ENCODE data around the gene ITPKB. TPM values are rescaled to one million over a fixed set of nuclear protein-coding genes. Genes with fewer than 3 reads are reported as not detected.
"Not testable (repeated sequence)": the region's sequence is repeated elsewhere in the genome, so short reads cannot be mapped to it uniquely, and the experiment has no call there.

Gene ITPKB
- total RNA-seq, 2 experiments from 2014 or later = 40.3 to 40.9 TPM

DNA sequence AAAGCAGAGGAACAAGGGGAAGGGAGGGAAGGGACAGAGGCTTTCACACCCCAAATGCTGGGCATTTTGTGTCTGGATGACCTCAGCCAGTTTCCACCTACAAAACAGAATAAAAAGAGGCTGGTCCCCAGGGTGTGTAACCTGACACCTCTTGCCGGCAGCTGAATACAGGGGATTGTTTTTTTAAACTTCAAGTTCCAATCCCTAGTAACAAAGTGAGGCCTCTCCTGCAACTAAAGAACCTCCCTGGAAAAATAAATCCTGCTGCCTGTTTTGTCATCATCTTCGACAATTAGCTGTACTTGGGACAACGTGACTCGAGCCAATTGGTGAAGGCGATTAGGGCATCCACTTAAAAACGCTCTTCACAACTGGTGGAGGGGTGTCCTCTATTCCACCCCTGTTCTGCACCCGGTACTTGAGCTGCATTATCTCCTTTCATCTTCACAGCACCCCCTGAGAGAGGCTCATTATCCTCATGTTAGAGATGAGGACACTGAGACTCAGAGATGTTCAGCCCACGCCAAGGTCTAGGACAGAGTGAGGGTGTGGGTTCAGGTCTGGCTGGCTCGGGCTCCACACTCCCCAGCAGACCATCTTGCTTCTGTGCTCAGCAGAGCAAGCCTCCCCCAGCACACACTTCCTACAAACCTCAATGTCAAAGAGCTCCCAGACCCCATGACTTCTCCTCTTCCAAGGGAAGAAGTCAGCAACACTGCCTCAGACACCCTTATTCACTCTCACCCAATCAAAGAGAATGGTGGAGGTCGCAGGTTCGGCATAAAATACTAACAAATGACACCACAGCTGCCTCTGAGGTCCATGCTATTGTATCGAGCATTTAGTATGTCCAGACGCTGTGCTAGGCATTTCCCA, 15.2 kb downstream of the ITPKB start:
- Mint-ChIP-seq H3K9me3 (no peaks in the 10 kb centered on the region), H3K36me3 (ENCODE audit: low read depth) (peaks cover 48% of the 10 kb centered on the region), H3K27me3 (ENCODE audit: low read depth) (no peaks in the 10 kb centered on the region), H3K27ac (peak overlapping the region; percentile 98), H3K4me1 (ENCODE audit: low read depth) (peaks cover 92% of the 10 kb centered on the region), H3K4me3 (peak overlapping the region; percentile 86)
- peak; percentile 51 for DNase-seq
- intact Hi-C loops (cut with micrococcal nuclease) = loop anchor here (1.0 kb wide), 4 partner anchors 7 to 61 kb away; no protein-coding TSS in a partner anchor
- CTCF ChIA-PET = interaction anchor here (1.0 to 1.4 kb wide), 3 partner anchors 9 to 12 kb away, joined by 3 to 9 read pairs (median 4); no protein-coding TSS in a partner anchor

- intact Hi-C loops (cut with micrococcal nuclease) = loop anchor here (1.0 kb wide), 1 partner anchor 8 kb away; no protein-coding TSS in a partner anchor
- Mint-ChIP-seq H3K4me1 (ENCODE audit: low read depth) (peaks cover 92% of the 10 kb centered on the region), H3K4me3 (peak overlapping the region; percentile 86), H3K27me3 (ENCODE audit: low read depth) (no peaks in the 10 kb centered on the region), H3K27ac (peak overlapping the region; percentile 98), H3K36me3 (ENCODE audit: low read depth) (peaks cover 48% of the 10 kb centered on the region), H3K9me3 (no peaks in the 10 kb centered on the region)
- DNase-seq = peak; percentile 71
- CTCF ChIA-PET = interaction anchor here (0.9 to 1.4 kb wide), 7 partner anchors 9 to 105 kb away, joined by 3 to 9 read pairs (median 4); no protein-coding TSS in a partner anchor
Observed at GRCh38 chr1:226722901-226723656, 16.0 kb downstream of the ITPKB start.

- CTCF ChIA-PET = interaction anchor here (0.6 to 1.4 kb wide), 6 partner anchors 8 to 106 kb away, joined by 3 to 6 read pairs (median 4); no protein-coding TSS in a partner anchor
- Mint-ChIP-seq H3K4me1 (ENCODE audit: low read depth) (peaks cover 92% of the 10 kb centered on the region), H3K9me3 (no peaks in the 10 kb centered on the region), H3K27me3 (ENCODE audit: low read depth) (no peaks in the 10 kb centered on the region), H3K27ac (peak overlapping the region; percentile 98), H3K4me3 (peak overlapping the region; percentile 86), H3K36me3 (ENCODE audit: low read depth) (peaks cover 50% of the 10 kb centered on the region)
- DNase-seq = peak; percentile 43
- intact Hi-C loops (cut with micrococcal nuclease) = no loop called here
Observed at GRCh38 chr1:226722240-226722900, 16.7 kb downstream of the ITPKB start.

- Mint-ChIP-seq H3K4me1 (ENCODE audit: low read depth) (peaks cover 89% of the 10 kb centered on the region), H3K36me3 (ENCODE audit: low read depth) (peaks cover 44% of the 10 kb centered on the region), H3K27ac (peak overlapping the region; percentile 80)
- H3K9me3 Mint-ChIP-seq; intact Hi-C loops (cut with micrococcal nuclease); H3K4me3 Mint-ChIP-seq; H3K27me3 Mint-ChIP-seq (ENCODE audit: low read depth); CTCF ChIA-PET: not testable (repeated sequence)
- peak; percentile 3 for DNase-seq
Observed at GRCh38 chr1:226720574-226720973, 18.5 kb downstream of the ITPKB start.

DNA sequence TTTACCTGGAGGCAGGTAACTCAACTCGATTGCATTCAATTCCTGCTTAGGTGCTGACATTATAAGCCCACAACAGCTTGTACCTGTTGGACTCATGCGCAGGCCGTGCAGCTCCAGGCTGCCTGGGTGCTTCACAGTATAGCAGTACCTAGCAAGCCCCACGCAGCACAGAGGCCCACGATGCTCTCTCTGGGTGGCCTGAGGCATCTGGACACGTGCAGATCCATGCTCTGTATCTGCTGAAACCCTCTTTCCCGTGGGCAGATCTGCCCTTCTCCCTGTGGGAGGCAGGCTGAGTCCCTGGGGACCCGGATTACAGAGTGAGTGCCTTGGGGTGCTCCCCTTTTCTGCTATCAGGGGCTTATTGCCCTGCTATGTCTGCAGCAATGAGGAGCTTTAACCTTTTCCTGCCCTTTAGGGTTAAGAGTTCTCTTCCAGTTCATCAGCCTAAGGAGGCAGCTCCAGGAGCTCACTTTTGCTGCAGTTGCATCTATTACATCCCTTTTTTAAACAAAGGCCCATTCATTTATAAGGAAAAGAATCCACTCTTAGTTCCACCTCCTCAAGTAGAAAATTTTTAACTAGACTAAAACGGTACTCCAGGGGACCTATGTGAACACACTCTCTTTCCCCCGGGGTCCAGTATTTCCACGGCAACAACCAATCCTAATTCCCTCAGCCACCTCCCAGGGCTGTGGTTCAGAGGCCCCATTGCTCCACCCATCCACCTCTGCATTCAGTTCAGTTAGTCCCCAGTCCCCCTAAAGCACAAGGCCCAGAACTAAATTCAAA, 19.3 kb downstream of the ITPKB start:
- intact Hi-C loops (cut with micrococcal nuclease) = no loop called here
- Mint-ChIP-seq H3K36me3 (ENCODE audit: low read depth) (peaks cover 45% of the 10 kb centered on the region), H3K27me3 (ENCODE audit: low read depth) (no peaks in the 10 kb centered on the region), H3K4me3 (no peak overlapping the region), H3K9me3 (no peaks in the 10 kb centered on the region), H3K4me1 (ENCODE audit: low read depth) (peaks cover 89% of the 10 kb centered on the region), H3K27ac (peak overlapping the region; percentile 80)
- CTCF ChIA-PET = interaction anchor here (1.6 kb wide), 1 partner anchor 93 kb away, joined by 9 read pairs; no protein-coding TSS in a partner anchor
- peak; percentile 7 for DNase-seq

DNA sequence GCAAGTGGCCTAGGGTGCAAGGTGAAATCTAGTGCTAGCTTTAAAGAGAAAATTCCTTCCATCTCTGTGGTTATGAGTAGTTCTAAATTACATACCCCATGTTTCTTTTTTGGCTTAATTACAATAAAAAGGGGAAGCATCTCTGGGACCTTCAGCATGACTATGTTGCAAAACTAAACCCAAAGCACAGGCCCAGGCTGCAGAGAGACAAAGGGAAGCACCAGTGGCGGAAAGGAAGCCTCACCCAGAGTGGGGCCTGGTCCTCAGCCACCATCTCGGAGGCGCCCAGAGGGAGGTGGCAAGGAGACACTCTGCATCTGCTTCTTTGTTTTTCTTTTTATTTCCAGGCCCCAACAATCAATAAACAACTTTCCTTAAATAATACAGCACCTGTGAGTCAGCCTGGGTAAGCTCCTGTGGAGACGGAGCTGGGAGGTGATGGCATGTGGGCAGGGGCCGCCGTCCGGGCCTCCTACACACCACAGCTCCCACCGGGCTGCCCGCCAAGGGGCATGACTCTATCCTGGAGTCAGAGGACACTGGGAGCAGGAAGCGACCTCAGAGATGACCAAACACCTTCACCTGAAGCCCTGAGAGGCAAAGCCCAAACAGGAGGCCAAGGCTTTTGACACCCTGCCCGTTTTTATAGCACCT, 21.7 kb downstream of the ITPKB start:
- peak overlapping the region; percentile 91 for H3K27ac Mint-ChIP-seq
- peaks cover 91% of the 10 kb centered on the region for H3K4me1 Mint-ChIP-seq (ENCODE audit: low read depth)
- peaks cover 47% of the 10 kb centered on the region for H3K36me3 Mint-ChIP-seq (ENCODE audit: low read depth)
- H3K9me3 Mint-ChIP-seq = peaks cover 11% of the 10 kb centered on the region
- CTCF ChIA-PET = interaction anchor here (0.9 to 1.8 kb wide), 3 partner anchors 14 to 83 kb away, joined by 3 to 4 read pairs (median 3); no protein-coding TSS in a partner anchor
- H3K4me3 Mint-ChIP-seq = peak overlapping the region; percentile 41
- H3K27me3 Mint-ChIP-seq (ENCODE audit: low read depth) = no peaks in the 10 kb centered on the region
- peak; percentile 55 for DNase-seq
- intact Hi-C loops (cut with micrococcal nuclease) = no loop called here

DNA sequence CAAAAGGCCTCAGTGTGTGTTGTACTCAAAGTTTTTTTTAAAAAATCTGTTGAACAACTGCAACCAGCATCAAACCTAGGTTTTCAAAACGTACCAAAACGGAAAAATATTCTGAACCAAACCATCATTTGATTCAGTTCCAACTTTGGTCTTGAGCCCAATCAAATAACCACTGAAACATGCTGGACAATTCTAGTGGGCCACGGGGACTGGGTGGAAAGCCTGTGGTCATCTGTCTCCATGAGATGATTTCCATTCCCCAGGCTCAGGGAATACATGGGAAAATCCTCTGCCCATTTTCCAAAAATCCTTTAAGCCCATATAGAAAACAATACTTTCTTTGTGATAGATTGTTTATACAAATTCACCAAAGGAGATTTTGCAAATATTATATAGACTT, 22.5 kb downstream of the ITPKB start:
- H3K36me3 Mint-ChIP-seq (ENCODE audit: low read depth) = peaks cover 44% of the 10 kb centered on the region
- H3K4me1 Mint-ChIP-seq (ENCODE audit: low read depth) = peaks cover 92% of the 10 kb centered on the region
- CTCF ChIA-PET = interaction anchor here (1.3 kb wide), 1 partner anchor 17 kb away, joined by 3 read pairs; no protein-coding TSS in a partner anchor

DNA sequence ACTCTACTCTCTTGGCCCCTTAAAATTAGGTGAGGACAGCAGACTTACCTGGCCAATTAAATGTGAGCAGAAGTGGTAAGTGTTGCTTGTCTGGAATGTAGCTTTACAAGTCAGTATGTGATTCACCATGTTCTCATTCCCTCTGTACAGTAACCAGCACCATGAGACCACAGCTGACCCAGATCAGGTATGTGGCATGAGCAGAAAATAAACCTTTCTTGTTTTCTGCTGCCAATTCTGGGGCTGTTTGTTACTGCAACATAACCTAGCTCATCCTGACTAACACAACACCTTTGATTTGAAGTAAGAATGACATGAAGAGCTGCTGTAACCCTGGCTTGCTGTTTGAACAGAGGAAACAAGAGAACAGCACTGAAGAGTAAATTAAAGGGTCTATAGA, 24.9 kb downstream of the ITPKB start:
- Mint-ChIP-seq H3K4me1 (ENCODE audit: low read depth) (peaks cover 98% of the 10 kb centered on the region), H3K4me3 (no peak overlapping the region), H3K36me3 (ENCODE audit: low read depth) (peaks cover 44% of the 10 kb centered on the region), H3K27me3 (ENCODE audit: low read depth) (no peaks in the 10 kb centered on the region), H3K9me3 (peaks cover 11% of the 10 kb centered on the region), H3K27ac (peak overlapping the region; percentile 99)
- no peak for DNase-seq
- CTCF ChIA-PET = interaction anchor here (0.6 to 1.0 kb wide), 4 partner anchors 9 to 26 kb away, joined by 3 read pairs; no protein-coding TSS in a partner anchor
- intact Hi-C loops (cut with micrococcal nuclease) = no loop called here

More for the DNA sequence above, 22.5 kb downstream of the ITPKB start:
- intact Hi-C loops (cut with micrococcal nuclease) = no loop called here
- Mint-ChIP-seq H3K9me3 (peaks cover 11% of the 10 kb centered on the region), H3K27me3 (ENCODE audit: low read depth) (no peaks in the 10 kb centered on the region), H3K4me3 (peak overlapping the region; percentile 41), H3K27ac (peak overlapping the region; percentile 91)
- no peak for DNase-seq

- CTCF ChIA-PET = interaction anchor here (1.0 to 2.7 kb wide), 6 partner anchors 11 to 59 kb away, joined by 4 to 12 read pairs (median 8); no protein-coding TSS in a partner anchor
Observed at GRCh38 chr1:226712742-226713419, 26.2 kb downstream of the ITPKB start.

More at GRCh38 chr1:226712742-226713419, 26.2 kb downstream of the ITPKB start:
- Mint-ChIP-seq H3K4me3 (peak overlapping the region; percentile 52), H3K9me3 (peaks cover 11% of the 10 kb centered on the region), H3K4me1 (ENCODE audit: low read depth) (peaks cover 98% of the 10 kb centered on the region), H3K27ac (peak overlapping the region; percentile 99), H3K36me3 (ENCODE audit: low read depth) (peaks cover 41% of the 10 kb centered on the region), H3K27me3 (ENCODE audit: low read depth) (no peaks in the 10 kb centered on the region)
- intact Hi-C loops (cut with micrococcal nuclease) = loop anchor here (1.0 kb wide), 3 partner anchors 11 to 26 kb away; partner anchors contain the start of gene ITPKB
- DNase-seq = no peak
